A673 (cell line): ENCODE results near the gene EDNRA. TPM values are rescaled to one million over a fixed set of nuclear protein-coding genes. Genes with fewer than 3 reads are reported as not detected.

Source experiments
- BruUV-seq: library from RNA; stranded (reverse); fragments of 400-500 nt; replicated peaks from 2 replicates; lab custom pipeline; 2021; lab: Mats Ljungman, UMichigan
- CTCF ChIA-PET: fragments of 300-600 bp; sonication (Branson Sonifier 250); formaldehyde crosslinking; loops from one replicate; lab custom pipeline; 2022; ENCODE audit warnings: antibody characterized with exemption; lab: Charles Lee
- POLR2A ChIA-PET: fragments of 300-600 bp; sonication (Branson Sonifier 250); formaldehyde crosslinking; loops from one replicate; lab custom pipeline; 2022; ENCODE audit warnings: antibody characterized with exemption; ENCODE audit not compliant: low non-redundant PET; lab: Charles Lee
- DNase-seq: peaks from one replicate; pipeline ENCODE4 v3.0.0-alpha.2; 2015; ENCODE audit warnings: low spot score
- H3K27ac ChIP-seq: fragments of 200-600 bp; sonication (generic); 2 replicates; pipeline ENCODE4 v1.5.1; 2016; ENCODE audit warnings: mixed run types, low read depth, mild to moderate bottlenecking, mixed read lengths, antibody characterized with exemption, low read length; ENCODE audit not compliant: poor library complexity, severe bottlenecking
- H3K27me3 ChIP-seq: fragments of 200-600 bp; sonication (generic); replicated peaks from 2 replicates; pipeline ENCODE4 v1.6.1; 2017; ENCODE audit warnings: mixed run types, low read depth, mild to moderate bottlenecking, mixed read lengths, antibody characterized with exemption, low read length; ENCODE audit not compliant: insufficient read depth, poor library complexity
- H3K36me3 ChIP-seq: fragments of 200-600 bp; sonication (generic); 2 replicates; pipeline ENCODE4 v1.6.1; 2016; ENCODE audit warnings: mixed run types, mild to moderate bottlenecking, mixed read lengths, antibody characterized with exemption, low read length; ENCODE audit not compliant: insufficient read depth, poor library complexity, severe bottlenecking
- H3K4me1 ChIP-seq: fragments of 200-600 bp; sonication (generic); 2 replicates; pipeline ENCODE4 v1.6.1; 2017; ENCODE audit warnings: mixed run types, mild to moderate bottlenecking, mixed read lengths, antibody characterized with exemption, low read length; ENCODE audit not compliant: insufficient read depth, poor library complexity, severe bottlenecking
- H3K4me3 ChIP-seq: fragments of 200-600 bp; sonication (generic); 2 replicates; pipeline ENCODE4 v1.5.1; 2016; ENCODE audit warnings: low read depth, mixed run types, mild to moderate bottlenecking, mixed read lengths, low read length; ENCODE audit not compliant: poor library complexity, severe bottlenecking
- H3K9me3 ChIP-seq: fragments of 200-600 bp; sonication (generic); 2 replicates; pipeline ENCODE4 v1.6.1; 2016; ENCODE audit warnings: mixed run types, low read depth, mild to moderate bottlenecking, mixed read lengths, antibody characterized with exemption, low read length; ENCODE audit not compliant: poor library complexity, severe bottlenecking
- CTCF ChIP-seq: fragments of 300-800, 200-600 bp; sonication (generic); conservative IDR thresholded peaks from 2 replicates; pipeline ENCODE4 v1.5.1; 2017; ENCODE audit warnings: low read depth, mild to moderate bottlenecking, antibody characterized with exemption, low read length, moderate library complexity, mixed read lengths
- EZH2 ChIP-seq: fragments of 200-600 bp; sonication (generic); IDR thresholded peaks from 2 replicates; pipeline ENCODE4 v1.6.1; 2017; ENCODE audit warnings: borderline replicate concordance, low read depth, mild to moderate bottlenecking, mixed read lengths, antibody characterized with exemption, low read length; ENCODE audit not compliant: poor library complexity, severe bottlenecking
- intact Hi-C: fragments of 100-400 bp; cut with micrococcal nuclease; formaldehyde crosslinking; loops from one replicate; pipeline ENCODE4 v1.10.0; 2022; ENCODE audit not compliant: unreplicated experiment
- total RNA-seq: library from RNA; stranded (reverse); gene quantifications from 2 replicates; pipeline ENCODE4 v1.2.3, GENCODE V29; 2021

The EDNRA gene
- total RNA-seq, 1 experiment from 2014 or later, result 23.9 TPM

DNA sequence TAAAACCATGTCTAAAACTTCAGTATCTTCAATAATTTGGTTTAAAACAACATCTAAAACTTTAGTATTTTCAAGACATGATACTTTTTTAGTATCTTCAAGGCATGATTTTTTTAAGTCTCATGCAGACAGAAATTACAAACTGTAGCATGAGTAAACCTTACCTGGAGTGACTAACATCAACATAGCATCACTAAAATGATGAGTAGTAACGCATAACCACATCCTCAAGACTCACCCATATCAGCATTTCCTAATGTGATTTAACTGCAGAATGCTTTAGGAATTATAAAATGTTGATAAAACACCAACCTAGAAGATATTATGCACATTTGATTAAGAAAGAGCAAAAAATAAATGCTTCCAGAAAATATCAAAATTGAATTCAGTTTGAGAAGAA is 19.7 kb upstream of the EDNRA start:
- no peak for DNase-seq
- Histone ChIP-seq H3K4me1 (no peaks in the 10 kb centered on the region), H3K36me3 (no peaks in the 10 kb centered on the region), H3K4me3 (no peak overlapping the region), H3K27me3 (no peaks in the 10 kb centered on the region), H3K9me3 (peaks cover 4% of the 10 kb centered on the region), H3K27ac (no peak overlapping the region)
- no peak for TF ChIP-seq EZH2
- no peak for TF ChIP-seq CTCF
- CTCF ChIA-PET, result no interaction called here
- no TSS peak for BruUV-seq
- POLR2A ChIA-PET, result no interaction called here
- intact Hi-C loops, result no loop called here

DNA sequence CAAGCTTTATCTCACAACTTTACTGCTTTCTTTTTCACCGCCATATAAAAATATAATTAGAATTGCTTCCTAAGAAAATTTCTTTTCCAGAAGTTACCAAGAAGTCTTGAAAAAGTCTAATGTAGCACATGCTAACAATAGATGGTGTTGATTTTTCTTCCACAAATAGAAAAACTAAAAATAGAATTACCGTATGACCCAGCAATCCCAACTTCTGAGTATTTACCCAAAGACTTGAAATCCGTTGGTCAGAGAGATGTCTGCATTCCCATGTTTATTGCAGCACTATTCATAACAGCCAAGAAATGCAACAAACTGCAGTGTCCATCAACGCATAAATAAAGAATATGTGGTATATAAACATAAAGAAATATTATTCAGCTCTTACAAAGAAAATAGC is 17.8 kb upstream of the EDNRA start:
- TF ChIP-seq CTCF, result no peak
- Histone ChIP-seq H3K36me3 (no peaks in the 10 kb centered on the region), H3K4me3 (no peak overlapping the region), H3K4me1 (no peaks in the 10 kb centered on the region), H3K27ac (no peak overlapping the region), H3K9me3 (peaks cover 4% of the 10 kb centered on the region), H3K27me3 (no peaks in the 10 kb centered on the region)
- no peak for DNase-seq
- intact Hi-C loops, result no loop called here
- BruUV-seq, result no TSS peak
- POLR2A ChIA-PET, result no interaction called here
- CTCF ChIA-PET, result no interaction called here

DNA sequence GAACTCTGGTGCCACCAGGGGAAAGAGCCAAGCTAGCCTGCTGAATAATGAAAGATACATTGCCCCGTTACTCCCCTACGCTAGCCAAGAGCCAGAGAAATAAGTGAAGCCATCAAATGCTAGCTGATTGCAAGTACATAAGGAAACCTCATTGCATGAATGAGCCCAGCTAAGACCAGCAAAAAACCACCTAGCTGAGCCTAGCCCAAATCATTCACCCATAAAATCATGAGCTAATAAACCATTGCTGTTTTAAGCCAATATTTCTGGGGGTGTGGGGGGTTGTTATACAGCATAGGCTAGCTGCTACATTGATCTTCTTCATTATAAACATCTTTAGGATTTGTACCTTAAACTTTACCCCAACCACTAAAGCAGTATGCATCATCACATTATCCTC is 15.4 kb upstream of the EDNRA start:
- no TSS peak for BruUV-seq
- peaks cover 4% of the 10 kb centered on the region for H3K9me3 ChIP-seq
- no peaks in the 10 kb centered on the region for H3K27me3 ChIP-seq
- no peak overlapping the region for H3K27ac ChIP-seq
- intact Hi-C loops, result no loop called here
- POLR2A ChIA-PET, result no interaction called here
- H3K4me1 ChIP-seq, result no peaks in the 10 kb centered on the region
- no peaks in the 10 kb centered on the region for H3K36me3 ChIP-seq
- no peak overlapping the region for H3K4me3 ChIP-seq
- no peak for TF ChIP-seq CTCF
- no peak for TF ChIP-seq EZH2
- CTCF ChIA-PET, result no interaction called here
- DNase-seq, result no peak
